ENCODE data around the gene EFHC1. TPM values are rescaled to one million over a fixed set of nuclear protein-coding genes. Genes with fewer than 3 reads are reported as not detected.

The EFHC1 gene
- total RNA-seq, 1 donor = 21.6 TPM

GRCh38 chr6:52407467-52407866, 12.7 kb upstream of the EFHC1 start:
- peak; percentile 70 for DNase-seq (ENCODE audit: low read depth)
- H3K4me3 ChIP-seq (ENCODE audit: low read depth, low read length) = no peak overlapping the region
- TF ChIP-seq CTCF (IDR thresholded peaks at IDR 0.05; ENCODE audit: insufficient read depth, low read depth, low read length) = peak; percentile 69

GRCh38 chr6:52409499-52409898, 10.6 kb upstream of the EFHC1 start:
- H3K4me3 ChIP-seq (ENCODE audit: low read depth, low read length) = no peak overlapping the region
- DNase-seq (ENCODE audit: low read depth) = no peak
- no peak for TF ChIP-seq CTCF (IDR thresholded peaks at IDR 0.05; ENCODE audit: insufficient read depth, low read depth, low read length)

GRCh38 chr6:52410979-52411378, 9.2 kb upstream of the EFHC1 start:
- H3K4me3 ChIP-seq (ENCODE audit: low read depth, low read length) = no peak overlapping the region
- DNase-seq (ENCODE audit: low read depth) = peak; percentile 91
- TF ChIP-seq CTCF (IDR thresholded peaks at IDR 0.05; ENCODE audit: insufficient read depth, low read depth, low read length) = no peak

DNA sequence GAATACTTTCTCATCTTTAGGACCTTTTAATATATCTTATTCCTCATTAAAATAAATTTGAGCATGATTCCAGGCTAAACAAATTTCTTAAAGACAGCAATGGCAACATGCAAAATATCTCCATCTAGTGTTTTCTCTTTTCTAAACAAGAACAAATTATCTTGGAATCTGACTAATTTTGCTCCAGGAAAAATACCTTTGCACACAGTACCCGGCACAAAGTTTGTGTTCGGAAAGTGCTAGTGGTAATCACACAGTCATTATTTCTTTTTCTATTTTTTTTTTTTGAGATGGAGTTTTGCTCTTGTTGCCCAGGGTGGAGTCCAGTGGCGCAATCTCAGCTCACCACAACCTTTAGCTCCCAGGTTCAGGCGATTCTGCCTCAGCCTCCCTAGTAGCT, 8.2 kb upstream of the EFHC1 start:
- no peak overlapping the region for H3K4me3 ChIP-seq (ENCODE audit: low read depth, low read length)
- DNase-seq (ENCODE audit: low read depth) = no peak
- TF ChIP-seq CTCF (IDR thresholded peaks at IDR 0.05; ENCODE audit: insufficient read depth, low read depth, low read length) = no peak

DNA sequence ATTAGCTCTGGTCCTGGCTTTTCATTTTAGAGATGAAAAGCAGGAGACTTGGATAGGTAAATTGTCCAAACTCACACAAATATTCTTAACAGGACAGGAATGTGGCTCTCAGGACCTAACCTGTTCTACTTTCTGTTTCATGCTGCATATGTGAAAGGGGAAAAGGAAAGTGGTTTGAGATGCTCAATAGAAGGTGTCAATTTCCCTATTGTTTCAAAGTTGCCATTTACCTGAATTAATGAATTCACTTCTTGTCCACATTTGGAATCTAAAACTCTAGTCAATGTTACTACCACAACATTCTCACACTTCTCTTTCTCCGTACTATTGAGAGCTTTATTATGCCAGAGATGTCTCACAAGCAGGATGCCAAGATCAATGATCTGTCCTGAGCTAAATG, 4.8 kb upstream of the EFHC1 start:
- no peak overlapping the region for H3K4me3 ChIP-seq (ENCODE audit: low read depth, low read length)
- DNase-seq (ENCODE audit: low read depth) = no peak
- TF ChIP-seq CTCF (IDR thresholded peaks at IDR 0.05; ENCODE audit: insufficient read depth, low read depth, low read length) = no peak

DNA sequence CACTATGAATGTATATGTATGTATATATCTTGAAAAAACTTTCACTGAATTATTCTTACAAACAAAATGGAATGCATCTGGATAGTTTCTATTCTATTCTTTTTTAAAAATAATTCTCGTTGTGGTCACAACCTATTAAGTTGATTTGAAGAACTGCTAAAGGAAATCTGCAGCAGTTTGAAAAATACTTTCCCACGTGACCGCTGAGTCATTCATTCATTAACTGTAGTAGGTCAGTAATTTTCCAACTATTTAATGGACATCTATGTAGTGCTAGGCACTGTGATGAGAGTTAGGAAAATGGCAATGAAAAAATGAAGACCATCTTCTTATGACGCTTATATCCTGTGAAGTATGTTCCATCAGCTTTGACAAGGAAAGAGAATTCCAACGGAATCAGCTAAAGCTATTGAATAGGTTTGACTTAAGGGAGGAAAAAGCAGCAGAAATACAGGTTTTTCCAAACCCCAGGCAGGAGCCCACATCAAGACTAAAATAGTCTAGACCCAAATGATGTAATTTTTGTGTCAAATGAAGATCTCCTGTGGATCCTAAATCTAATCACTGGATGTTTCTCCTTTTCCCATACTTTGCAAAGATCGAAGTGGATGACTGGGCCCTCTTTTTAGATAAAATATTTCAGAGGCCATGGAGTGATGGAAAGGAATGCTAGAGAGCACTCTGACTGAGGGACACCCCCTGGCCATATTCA, 4.1 kb upstream of the EFHC1 start:
- H3K4me3 ChIP-seq (ENCODE audit: low read depth, low read length) = no peak overlapping the region
- TF ChIP-seq CTCF (IDR thresholded peaks at IDR 0.05; ENCODE audit: insufficient read depth, low read depth, low read length) = no peak
- peak; percentile 73 for DNase-seq (ENCODE audit: low read depth)

- peak; percentile 80 for TF ChIP-seq CTCF (IDR thresholded peaks at IDR 0.05; ENCODE audit: insufficient read depth, low read depth, low read length)
- no peak overlapping the region for H3K4me3 ChIP-seq (ENCODE audit: low read depth, low read length)
- DNase-seq (ENCODE audit: low read depth) = peak; percentile 72
These were observed 3.5 kb upstream of the EFHC1 start for GRCh38 chr6:52416629-52417151.

Measured in fibroblast of villous mesenchyme (primary cell).